GM12892 (cell line): ENCODE data around the gene STEAP2.

Experiments
- POLR2A ChIP-seq: IDR thresholded peaks from 2 replicates; pipeline ENCODE4 v1.6.1; 2011; ENCODE audit warnings: low read depth, low read length, control low read depth
- POLR2AphosphoS5 ChIP-seq: IDR thresholded peaks from 2 replicates; pipeline ENCODE4 v1.6.1; 2011; ENCODE audit warnings: low read depth, low read length, control low read depth

DNA sequence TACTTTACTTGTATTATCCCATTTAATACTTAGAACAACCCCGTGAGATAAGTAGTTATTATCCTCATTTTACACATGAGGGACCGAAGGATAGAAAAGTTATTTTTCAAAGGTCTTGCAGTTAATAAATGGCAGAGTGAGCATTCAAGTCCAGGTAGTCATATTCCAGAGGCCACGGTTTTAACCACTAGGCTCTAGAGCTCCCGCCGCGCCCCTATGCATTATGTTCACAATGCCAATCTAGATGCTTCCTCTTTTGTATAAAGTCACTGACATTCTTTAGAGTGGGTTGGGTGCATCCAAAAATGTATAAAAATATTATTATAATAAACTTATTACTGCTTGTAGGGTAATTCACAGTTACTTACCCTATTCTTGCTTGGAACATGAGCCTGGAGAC, 22.0 kb downstream of the STEAP2 start:
- TF ChIP-seq POLR2AphosphoS5: no peak
- TF ChIP-seq POLR2A: no peak
